ENCODE measurements around the gene TPST2. TPM values are rescaled to one million over a fixed set of nuclear protein-coding genes. Genes with fewer than 3 reads are reported as not detected.
A peak's percentile ranks its signal among the peaks of the same experiment; 100 is the strongest.

The TPST2 gene
- total and polyA plus RNA-seq, 2 of the 4 experiments (the other 2 are of a cell fraction) = 42.5 to 63.6 TPM

GRCh38 chr22:26534171-26534855 is 55.6 kb downstream of the TPST2 start:
- BruUV-seq (replicated peaks) = no TSS peak
- Histone ChIP-seq H3K27ac (ENCODE audit: insufficient read depth, low read length) (no peak overlapping the region), H2BK120ac (ENCODE audit: low read depth, low read length) (no peak overlapping the region), H2BK5ac (ENCODE audit: low read depth, low read length, poor library complexity, severe bottlenecking) (no peak overlapping the region), H3K4me2 (ENCODE audit: low read depth, low read length) (no peak overlapping the region), H3K79me1 (ENCODE audit: low read depth in 1 of 2, low read length in 2 of 2) (peaks cover 3 to 47% of the 10 kb centered on the region in 2 experiments), H2BK20ac (ENCODE audit: low read depth, low read length) (no peak overlapping the region), H3K23ac (ENCODE audit: low read depth, low read length) (no peak overlapping the region; the same call in 1 of the 2 replicates), H2AK5ac (ENCODE audit: low read depth, low read length) (no peak overlapping the region; the same call in 1 of the 2 replicates), H3K36me3 (ENCODE audit: control insufficient read depth, insufficient read depth, low read length) (peaks cover 21% of the 10 kb centered on the region), H3K56ac (ENCODE audit: extremely low read depth, insufficient read depth, low read length) (no peak overlapping the region), H3K18ac (ENCODE audit: low read depth, low read length) (no peak overlapping the region), H3K9me1 (ENCODE audit: insufficient read depth, low read length) (no peaks in the 10 kb centered on the region; the same call in 1 of the 2 replicates), H3K4me1 (ENCODE audit: control insufficient read depth, insufficient read depth, low read length) (no peaks in the 10 kb centered on the region), H3K4me3 (ENCODE audit: insufficient read depth, low read depth, low read length) (no peak overlapping the region), H4K8ac (ENCODE audit: low read depth in 2 of 2, low read length in 2 of 2) (no peak overlapping the region), H4K5ac (ENCODE audit: low read depth, low read length) (no peak overlapping the region), H3K9ac (ENCODE audit: low read depth, low read length) (no peak overlapping the region), H2BK15ac (ENCODE audit: low read depth, low read length) (no peak overlapping the region), H2AK9ac (replicated peaks; ENCODE audit: low read depth, low read length, poor library complexity) (no peak overlapping the region), H3K27me3 (ENCODE audit: control insufficient read depth, insufficient read depth, low read length) (no peaks in the 10 kb centered on the region), H4K20me1 (ENCODE audit: insufficient read depth, low read length) (0 out of 2 replicates have a peak, but pooled peaks cover 4% of the 10 kb centered on the region), H4K91ac (ENCODE audit: insufficient read depth, low read depth, low read length) (no peak overlapping the region), H3K4ac (ENCODE audit: low read depth, low read length) (no peak overlapping the region; the same call in 1 of the 2 replicates), H3K9me3 (ENCODE audit: control insufficient read depth, insufficient read depth, low read length) (no peaks in the 10 kb centered on the region), H3K14ac (replicated peaks; ENCODE audit: low read depth, low read length) (no peak overlapping the region), H2AFZ (replicated peaks; ENCODE audit: low read length, poor library complexity) (peak overlapping the region; percentile 14)
- TF ChIP-seq MAFK (IDR thresholded peaks at IDR 0.05; ENCODE audit: low read depth, low read length) (no peak), MAZ (IDR thresholded peaks at IDR 0.05; ENCODE audit: borderline replicate concordance, low read depth, low read length) (no peak), FOS (IDR thresholded peaks at IDR 0.05; ENCODE audit: low read depth, low read length) (no peak), CHD1 (IDR thresholded peaks at IDR 0.05; ENCODE audit: low read depth, low read length) (no peak)
- DNase-seq (no peak), ATAC-seq (ENCODE audit: low read depth) (no peak)
- in situ Hi-C loops (cut with MboI; ENCODE audit: low sequenced_read_pairs) = loop anchor here (10.0 kb wide), 1 partner anchor 60 kb away; the partner anchor contains the start of gene TPST2
- CTCF ChIA-PET = no interaction called here
- intact Hi-C loops (cut with micrococcal nuclease) = no loop called here
- dilution Hi-C loops (cut with HindIII; ENCODE audit: low sequenced_read_pairs, unreplicated experiment) = no loop called here
- WGBS, 2 experiments (ENCODE audit: extremely low coverage in 2 of 2, insufficient read length in 1 of 2) = no CpG with 5 or more reads among the region's 7 CpGs
- POLR2A ChIA-PET (ENCODE audit: unreplicated experiment) = no interaction called here
